Measurements from ENCODE around the gene CLOCK. TPM values are rescaled to one million over a fixed set of nuclear protein-coding genes. Genes with fewer than 3 reads are reported as not detected.

CLOCK gene
- total RNA-seq, 1 donor from 2014 or later = 35.9 TPM

DNA sequence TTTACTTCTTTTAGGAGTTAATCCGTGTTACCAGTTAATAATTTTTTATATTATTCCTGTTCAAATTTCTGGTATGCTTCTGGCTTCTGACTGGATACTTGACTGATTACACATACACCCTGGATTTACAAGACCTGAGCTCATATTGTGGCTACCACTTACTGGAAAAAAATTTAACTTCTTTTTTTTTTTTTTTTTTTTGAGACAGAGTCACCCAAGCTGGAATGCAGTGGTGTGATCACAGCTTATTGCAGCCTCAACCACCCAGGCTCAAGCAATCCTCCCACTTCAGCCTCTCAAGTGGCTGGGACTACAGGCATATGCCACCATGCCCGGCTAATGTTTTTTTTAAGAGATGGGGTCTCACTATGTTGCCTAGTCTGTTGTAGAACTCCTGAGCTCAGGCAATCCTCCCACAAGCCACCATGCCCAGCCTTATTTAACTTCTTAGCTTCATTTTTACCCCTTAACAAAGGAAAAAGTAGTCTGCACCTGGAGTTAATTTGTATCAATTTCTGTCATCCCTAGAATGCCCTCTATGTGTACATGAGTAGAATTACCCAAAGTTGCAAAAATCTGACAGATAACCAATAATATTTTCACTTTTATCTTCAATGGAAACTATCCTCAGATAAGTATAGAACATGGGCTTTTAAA, 100.7 kb downstream of the CLOCK start:
- H3K36me3 Mint-ChIP-seq = peaks cover 26% of the 10 kb centered on the region
- no peak overlapping the region for H3K4me2 ChIP-seq
- no peaks in the 10 kb centered on the region for H3K4me1 Mint-ChIP-seq
- no peaks in the 10 kb centered on the region for H3K79me2 ChIP-seq (ENCODE audit: low read depth)
- H3K9ac ChIP-seq = no peak overlapping the region
- DNase-seq (ENCODE audit: low spot score) = no peak
- peaks cover 11% of the 10 kb centered on the region for H3K36me3 ChIP-seq
- no peaks in the 10 kb centered on the region for H3F3A ChIP-seq (ENCODE audit: low read depth)
- no peak for TF ChIP-seq EZH2phosphoT487 (IDR thresholded peaks at IDR 0.05)
- TF ChIP-seq, protein P1, sequence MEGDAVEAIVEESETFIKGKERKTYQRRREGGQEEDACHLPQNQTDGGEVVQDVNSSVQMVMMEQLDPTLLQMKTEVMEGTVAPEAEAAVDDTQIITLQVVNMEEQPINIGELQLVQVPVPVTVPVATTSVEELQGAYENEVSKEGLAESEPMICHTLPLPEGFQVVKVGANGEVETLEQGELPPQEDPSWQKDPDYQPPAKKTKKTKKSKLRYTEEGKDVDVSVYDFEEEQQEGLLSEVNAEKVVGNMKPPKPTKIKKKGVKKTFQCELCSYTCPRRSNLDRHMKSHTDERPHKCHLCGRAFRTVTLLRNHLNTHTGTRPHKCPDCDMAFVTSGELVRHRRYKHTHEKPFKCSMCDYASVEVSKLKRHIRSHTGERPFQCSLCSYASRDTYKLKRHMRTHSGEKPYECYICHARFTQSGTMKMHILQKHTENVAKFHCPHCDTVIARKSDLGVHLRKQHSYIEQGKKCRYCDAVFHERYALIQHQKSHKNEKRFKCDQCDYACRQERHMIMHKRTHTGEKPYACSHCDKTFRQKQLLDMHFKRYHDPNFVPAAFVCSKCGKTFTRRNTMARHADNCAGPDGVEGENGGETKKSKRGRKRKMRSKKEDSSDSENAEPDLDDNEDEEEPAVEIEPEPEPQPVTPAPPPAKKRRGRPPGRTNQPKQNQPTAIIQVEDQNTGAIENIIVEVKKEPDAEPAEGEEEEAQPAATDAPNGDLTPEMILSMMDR (IDR thresholded peaks at IDR 0.05) = no peak
- no peak for TF ChIP-seq EZH2 (IDR thresholded peaks at IDR 0.05)
- no peak overlapping the region for H3K27ac Mint-ChIP-seq
- no peaks in the 10 kb centered on the region for H3K4me1 ChIP-seq
- H3K9me3 Mint-ChIP-seq = no peaks in the 10 kb centered on the region
- H3K27me3 ChIP-seq = no peaks in the 10 kb centered on the region
- no peaks in the 10 kb centered on the region for H3K27me3 Mint-ChIP-seq (ENCODE audit: insufficient read depth, low read depth)
- no peak overlapping the region for H3K4me3 ChIP-seq
- no peak overlapping the region for H3K27ac ChIP-seq
- H3K4me3 Mint-ChIP-seq = no peak overlapping the region
- H3K9me3 ChIP-seq (ENCODE audit: low read depth) = no peaks in the 10 kb centered on the region
- no peaks in the 10 kb centered on the region for H4K20me1 ChIP-seq (ENCODE audit: low read depth)
- H2AFZ ChIP-seq (replicated peaks) = no peak overlapping the region

DNA sequence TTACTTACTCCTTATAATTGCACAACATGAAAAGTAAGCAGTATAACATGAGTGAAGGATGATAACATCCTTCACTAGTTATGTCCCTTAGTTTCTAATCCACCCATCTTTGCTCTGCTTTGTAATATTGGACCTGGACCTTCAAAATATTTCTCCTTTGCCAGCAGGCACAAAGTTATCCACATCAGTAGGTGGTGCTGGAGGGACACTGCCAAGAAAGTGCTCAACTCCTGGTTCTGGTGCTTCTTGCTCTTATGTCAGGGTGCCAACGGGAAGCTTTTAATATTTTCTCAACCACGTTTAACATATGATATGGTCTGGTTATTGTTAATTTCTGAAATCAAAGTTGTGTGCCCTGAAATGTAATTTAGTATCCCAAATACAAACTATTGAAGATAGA, 101.9 kb downstream of the CLOCK start:
- Mint-ChIP-seq H3K9me3 (no peaks in the 10 kb centered on the region), H3K36me3 (peaks cover 30% of the 10 kb centered on the region), H3K27me3 (ENCODE audit: insufficient read depth, low read depth) (no peaks in the 10 kb centered on the region), H3K4me3 (no peak overlapping the region), H3K4me1 (no peaks in the 10 kb centered on the region), H3K27ac (no peak overlapping the region)
- Histone ChIP-seq H3K4me2 (no peak overlapping the region), H4K20me1 (ENCODE audit: low read depth) (no peaks in the 10 kb centered on the region), H3F3A (ENCODE audit: low read depth) (no peaks in the 10 kb centered on the region), H3K4me1 (no peaks in the 10 kb centered on the region), H2AFZ (replicated peaks) (no peak overlapping the region), H3K79me2 (ENCODE audit: low read depth) (no peaks in the 10 kb centered on the region), H3K9ac (no peak overlapping the region), H3K36me3 (peaks cover 11% of the 10 kb centered on the region), H3K27me3 (no peaks in the 10 kb centered on the region), H3K9me3 (ENCODE audit: low read depth) (no peaks in the 10 kb centered on the region), H3K4me3 (no peak overlapping the region), H3K27ac (no peak overlapping the region)
- peak; percentile 24 for DNase-seq (ENCODE audit: low spot score)
- TF ChIP-seq, protein P1 (IDR thresholded peaks at IDR 0.05) = peak; percentile 45
- no peak for TF ChIP-seq EZH2phosphoT487 (IDR thresholded peaks at IDR 0.05)
- no peak for TF ChIP-seq EZH2 (IDR thresholded peaks at IDR 0.05)

DNA sequence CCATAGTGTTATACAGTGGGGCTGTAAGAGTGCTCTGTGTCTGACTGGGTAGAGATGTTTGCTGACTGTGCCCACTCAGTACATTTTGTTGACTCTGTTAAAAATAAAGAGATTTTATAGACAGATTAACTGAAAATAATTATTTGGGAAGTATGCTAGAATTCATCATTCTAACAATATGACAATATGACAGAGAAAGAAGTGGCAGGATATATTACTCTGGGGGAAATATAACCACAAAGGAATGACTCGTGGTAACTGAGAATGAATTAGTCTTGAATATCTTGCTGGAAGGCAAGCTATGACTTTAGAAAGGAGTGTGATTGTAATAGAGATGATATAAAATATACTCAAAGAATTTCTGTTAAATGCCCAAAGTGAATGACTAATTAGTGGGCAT, 104.2 kb downstream of the CLOCK start:
- Histone ChIP-seq H4K20me1 (ENCODE audit: low read depth) (no peaks in the 10 kb centered on the region), H3K36me3 (peaks cover 7% of the 10 kb centered on the region), H3K79me2 (ENCODE audit: low read depth) (no peaks in the 10 kb centered on the region), H3K9me3 (ENCODE audit: low read depth) (no peaks in the 10 kb centered on the region), H3K4me2 (no peak overlapping the region), H3K27me3 (no peaks in the 10 kb centered on the region), H3F3A (ENCODE audit: low read depth) (no peaks in the 10 kb centered on the region), H3K9ac (no peak overlapping the region), H3K27ac (no peak overlapping the region), H2AFZ (replicated peaks) (no peak overlapping the region), H3K4me1 (no peaks in the 10 kb centered on the region), H3K4me3 (no peak overlapping the region)
- no peaks in the 10 kb centered on the region for H3K9me3 Mint-ChIP-seq
- H3K27ac Mint-ChIP-seq = no peak overlapping the region
- no peaks in the 10 kb centered on the region for H3K4me1 Mint-ChIP-seq
- H3K27me3 Mint-ChIP-seq (ENCODE audit: insufficient read depth, low read depth) = no peaks in the 10 kb centered on the region
- TF ChIP-seq EZH2 (IDR thresholded peaks at IDR 0.05) = no peak
- TF ChIP-seq, protein P1 (IDR thresholded peaks at IDR 0.05) = no peak
- no peak for TF ChIP-seq EZH2phosphoT487 (IDR thresholded peaks at IDR 0.05)
- H3K36me3 Mint-ChIP-seq = peaks cover 32% of the 10 kb centered on the region
- no peak overlapping the region for H3K4me3 Mint-ChIP-seq
- DNase-seq (ENCODE audit: low spot score) = no peak

Data from neural progenitor cell (in vitro differentiated cells).